ENCODE measurements around the gene CTNNA3.
A peak's percentile ranks its signal among the peaks of the same experiment; 100 is the strongest.
"Not testable (repeated sequence)": the region's sequence is repeated elsewhere in the genome, so short reads cannot be mapped to it uniquely, and the experiment has no call there.

CTNNA3 gene

DNA sequence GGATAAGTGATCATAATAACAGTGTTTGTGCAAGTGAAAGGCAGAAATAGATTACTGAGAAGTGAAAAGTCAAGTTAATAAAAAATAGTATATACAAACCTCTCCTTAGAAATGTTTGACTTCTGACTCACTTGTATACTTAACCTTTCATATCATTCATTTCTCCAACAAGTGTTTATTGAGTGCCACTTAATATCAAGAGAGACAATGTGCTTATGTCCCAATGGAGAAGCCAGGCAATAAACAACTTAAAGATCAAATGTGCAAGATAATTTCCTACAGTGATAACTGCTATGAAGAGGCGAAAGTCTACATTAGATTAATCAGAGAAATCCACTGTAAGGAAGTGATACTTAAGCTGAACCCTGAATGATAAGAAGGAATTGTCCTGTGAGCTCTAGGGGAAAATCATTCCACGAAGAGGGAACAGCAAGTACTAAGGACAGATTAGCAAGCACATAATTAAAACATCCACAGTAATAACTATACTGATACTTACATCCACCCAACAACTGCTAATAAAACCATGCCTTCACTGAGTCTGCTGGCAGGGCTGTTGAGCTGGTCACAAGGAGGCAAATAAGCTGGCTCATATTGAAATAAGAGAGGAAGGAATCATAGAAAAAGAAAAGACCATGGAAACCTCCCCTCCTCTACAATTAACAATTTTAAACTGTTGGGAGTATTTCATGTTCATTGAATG lies 203.5 kb downstream of the CTNNA3 start:
- no peak for DNase-seq

DNA sequence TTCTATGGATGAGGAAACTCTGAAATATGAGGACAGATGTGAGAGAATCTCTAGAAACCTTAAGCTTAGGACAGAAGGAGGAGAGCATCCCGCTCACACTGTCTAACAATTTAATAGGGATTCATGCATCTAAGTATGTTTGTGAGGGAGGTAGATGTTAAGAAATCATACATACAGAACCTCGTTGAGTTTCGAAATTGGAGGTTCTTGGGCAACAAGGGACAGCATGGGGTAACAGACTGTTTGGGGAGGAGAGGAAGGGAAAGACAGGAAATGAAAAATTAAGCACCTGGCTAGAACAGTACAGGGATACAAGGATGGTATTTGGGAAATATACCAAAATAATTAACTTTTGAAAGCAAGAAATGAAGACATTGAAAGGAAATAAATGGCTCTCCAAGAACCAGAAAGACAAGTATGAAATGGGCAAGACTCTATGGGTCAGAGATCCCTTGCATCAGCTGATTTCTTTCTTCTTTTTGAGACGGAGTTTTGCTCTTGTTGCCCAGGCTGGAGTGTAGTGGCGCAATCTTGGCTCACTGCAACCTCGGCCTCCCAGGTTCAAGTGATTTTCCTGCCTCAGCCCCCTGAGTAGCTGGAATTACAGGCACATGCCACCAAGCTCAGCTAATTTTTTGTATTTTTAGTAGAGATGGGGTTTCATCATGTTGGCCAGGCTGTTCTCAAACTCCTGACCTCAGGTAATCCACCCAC lies 207.9 kb downstream of the CTNNA3 start:
- DNase-seq: no peak

DNA sequence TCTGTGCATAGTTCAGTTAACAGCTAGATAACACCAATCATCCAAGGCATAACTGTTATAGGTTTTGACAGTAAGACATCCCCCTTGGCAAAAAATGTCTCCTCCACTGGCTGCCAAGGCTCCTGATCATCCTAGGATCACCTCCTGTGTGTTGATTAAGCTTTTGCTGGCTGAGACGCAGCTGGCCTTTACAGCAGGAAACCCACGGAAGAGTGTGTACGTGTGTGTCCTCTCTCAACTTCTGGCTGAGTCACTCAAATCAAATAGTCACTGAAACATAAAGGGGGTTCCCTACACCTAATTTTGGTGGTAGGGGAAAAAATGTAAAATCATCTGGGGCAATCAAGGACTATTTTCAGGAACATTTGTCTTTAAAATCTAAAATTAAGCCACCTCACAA lies 208.8 kb downstream of the CTNNA3 start:
- no peak for DNase-seq

GRCh38 chr10:67477868-67478267 lies 218.1 kb downstream of the CTNNA3 start:
- DNase-seq: no peak

DNA sequence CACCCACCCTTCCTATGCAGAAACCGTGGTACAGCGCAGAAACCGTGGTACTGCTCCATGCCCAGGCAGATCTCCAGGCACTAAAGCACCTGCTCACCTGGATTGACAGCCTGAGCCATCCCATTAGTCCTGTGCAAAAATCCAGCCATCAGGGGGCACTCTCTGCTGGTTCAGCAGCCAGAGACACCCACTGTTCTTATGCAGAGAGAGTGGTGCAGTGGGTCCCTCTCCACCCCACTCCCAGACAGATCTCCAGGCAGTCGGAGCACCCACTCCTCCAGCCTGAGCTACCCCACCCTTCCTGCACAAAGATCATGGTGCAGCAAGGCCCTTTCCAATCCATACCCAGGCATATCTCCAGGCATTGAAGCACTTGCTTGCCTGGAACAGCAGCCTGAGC lies 219.8 kb downstream of the CTNNA3 start:
- DNase-seq: no peak

DNA sequence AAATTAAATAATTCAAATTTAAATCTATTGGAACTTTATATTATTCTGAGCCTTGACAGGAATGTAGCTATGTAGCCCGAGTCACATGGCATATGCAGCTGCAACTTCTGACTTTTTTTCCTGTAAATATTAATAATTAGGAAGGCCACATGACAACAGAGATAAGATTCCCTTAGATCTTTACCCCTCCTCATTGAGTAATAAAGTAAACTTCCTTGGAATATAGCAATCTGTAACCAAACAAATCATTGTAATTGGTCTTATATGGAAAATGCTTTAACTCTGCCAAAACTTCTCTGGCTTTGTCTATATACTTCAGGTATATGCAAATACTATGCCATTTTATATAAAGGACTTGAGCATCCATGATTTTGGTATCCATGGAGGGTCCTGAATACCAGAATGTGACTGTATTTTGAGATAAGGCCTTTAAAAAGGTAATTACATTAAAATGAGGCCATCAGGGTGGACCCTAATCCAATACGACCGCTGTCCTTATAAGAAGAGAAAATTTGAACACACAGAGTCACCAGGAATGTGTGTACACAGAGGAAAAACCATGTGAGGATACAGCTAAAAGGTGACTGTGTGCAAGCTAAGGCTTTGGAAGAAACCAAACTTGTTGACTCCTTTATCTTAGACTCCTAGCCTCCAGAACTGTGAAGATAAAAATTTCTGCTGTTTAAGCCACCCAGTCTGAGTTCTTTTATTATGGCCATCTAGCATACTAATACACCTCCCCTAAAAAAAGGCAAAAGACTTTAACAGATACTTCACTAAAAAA lies 222.0 kb downstream of the CTNNA3 start:
- DNase-seq: no peak

GRCh38 chr10:67471022-67471421 lies 225.0 kb downstream of the CTNNA3 start:
- peak; percentile 69 for DNase-seq

GRCh38 chr10:67464278-67464677 lies 231.7 kb downstream of the CTNNA3 start:
- DNase-seq: no peak

DNA sequence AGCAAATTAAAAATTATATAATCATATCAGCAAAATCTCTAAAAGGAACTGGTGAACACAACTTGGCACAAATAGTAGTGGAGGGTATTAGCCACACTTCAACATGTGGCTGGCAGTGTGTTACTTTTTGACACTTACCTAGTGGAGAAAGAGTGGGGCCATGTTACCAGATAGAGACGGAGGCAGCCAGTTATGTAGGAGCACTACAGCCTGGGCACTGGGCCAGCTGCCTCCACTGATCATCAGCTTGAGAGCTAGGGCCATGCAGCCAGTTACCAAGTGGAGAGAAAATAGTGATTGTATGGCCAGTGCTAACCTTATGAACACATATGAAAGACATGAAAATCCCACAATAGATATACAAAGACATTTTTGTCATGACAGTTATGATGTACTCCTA lies 243.1 kb downstream of the CTNNA3 start:
- DNase-seq: no peak

- no peak for DNase-seq
Measured at GRCh38 chr10:67438605-67439304, 257.2 kb downstream of the CTNNA3 start.

DNA sequence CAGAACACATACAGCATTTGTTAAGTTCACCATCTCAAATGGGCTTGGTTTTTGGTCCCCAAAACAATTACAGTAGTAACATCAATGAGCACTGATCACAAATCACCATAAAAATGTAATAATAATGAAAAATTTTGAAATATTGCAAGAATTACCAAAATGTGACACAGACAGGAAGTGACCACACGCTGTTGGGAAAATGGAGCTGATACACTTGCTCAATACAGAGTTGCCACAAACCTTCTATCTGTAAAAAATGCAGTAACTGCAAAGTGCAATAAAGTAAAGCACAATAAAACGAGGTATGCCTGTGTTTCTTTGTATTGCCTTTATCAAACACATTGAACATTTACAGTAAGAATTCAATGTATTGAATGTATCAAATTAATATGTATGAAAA lies 262.7 kb downstream of the CTNNA3 start:
- no peak for DNase-seq

DNA sequence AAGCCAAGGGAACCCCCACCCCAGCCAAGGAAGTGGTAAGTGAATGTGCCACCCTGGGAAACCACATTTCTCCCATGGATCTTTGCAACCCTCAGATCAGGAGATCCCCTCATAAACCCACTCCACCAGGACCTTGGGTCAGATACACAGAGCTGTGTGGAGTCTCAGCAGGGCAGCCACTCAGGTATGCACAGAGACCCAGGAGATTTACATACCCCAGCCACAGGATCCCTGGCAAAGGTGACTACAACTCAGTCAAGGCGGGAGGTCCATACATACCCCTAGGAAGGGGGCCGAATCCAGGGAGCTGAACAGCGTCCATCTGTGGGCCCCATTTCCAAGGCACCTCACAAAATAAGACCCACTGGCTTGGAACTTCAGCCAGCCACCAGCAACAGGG lies 293.4 kb downstream of the CTNNA3 start:
- DNase-seq: no peak

DNA sequence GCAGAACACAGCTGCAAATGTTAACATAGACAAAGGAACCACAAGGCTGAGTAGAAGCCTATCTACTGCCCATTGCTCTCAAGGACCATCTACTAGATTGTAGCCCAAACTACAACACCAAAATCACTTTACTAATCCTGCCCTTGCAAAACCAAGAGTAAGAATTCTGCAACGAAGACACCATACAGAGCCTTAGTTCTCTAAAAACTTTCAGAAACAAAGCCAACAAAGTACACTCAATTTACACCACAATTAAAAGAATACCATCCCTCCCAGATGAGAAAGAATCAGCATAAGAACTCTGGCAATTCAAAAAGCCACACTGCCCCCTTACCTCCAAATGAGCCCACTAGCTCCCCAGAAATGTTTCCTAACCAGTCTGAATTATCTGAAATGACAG lies 294.3 kb downstream of the CTNNA3 start:
- DNase-seq: no peak

DNA sequence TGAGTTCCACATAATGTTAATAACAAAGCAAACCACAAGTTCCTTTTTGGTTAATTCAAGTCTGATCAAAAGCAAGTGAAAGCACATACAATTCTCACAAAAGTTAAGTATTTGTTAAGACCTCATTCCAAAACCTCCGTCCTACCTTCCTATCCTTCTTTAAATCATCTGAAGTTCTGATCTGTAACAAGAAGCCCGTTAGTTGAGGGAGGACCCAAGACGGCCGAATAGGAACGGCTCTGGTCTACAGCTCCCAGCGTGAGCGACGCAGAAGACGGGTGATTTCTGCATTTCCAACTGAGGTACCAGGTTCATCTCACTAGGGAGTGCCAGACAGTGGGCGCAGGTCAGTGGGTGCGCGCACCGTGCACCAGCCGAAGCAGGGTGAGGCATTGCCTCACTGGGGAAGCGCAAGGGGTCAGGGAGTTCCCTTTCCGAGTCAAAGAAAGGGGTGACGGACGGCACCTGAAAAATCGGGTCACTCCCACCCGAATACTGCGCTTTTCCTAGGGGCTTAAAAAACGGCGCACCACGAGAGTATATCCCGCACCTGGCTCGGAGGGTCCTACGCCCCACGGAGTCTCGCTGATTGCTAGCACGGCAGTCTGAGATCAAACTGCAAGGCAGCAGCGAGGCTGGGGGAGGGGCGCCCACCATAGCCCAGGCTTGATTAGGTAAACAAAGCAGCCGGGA lies 309.0 kb downstream of the CTNNA3 start:
- not testable (repeated sequence) for DNase-seq

DNA sequence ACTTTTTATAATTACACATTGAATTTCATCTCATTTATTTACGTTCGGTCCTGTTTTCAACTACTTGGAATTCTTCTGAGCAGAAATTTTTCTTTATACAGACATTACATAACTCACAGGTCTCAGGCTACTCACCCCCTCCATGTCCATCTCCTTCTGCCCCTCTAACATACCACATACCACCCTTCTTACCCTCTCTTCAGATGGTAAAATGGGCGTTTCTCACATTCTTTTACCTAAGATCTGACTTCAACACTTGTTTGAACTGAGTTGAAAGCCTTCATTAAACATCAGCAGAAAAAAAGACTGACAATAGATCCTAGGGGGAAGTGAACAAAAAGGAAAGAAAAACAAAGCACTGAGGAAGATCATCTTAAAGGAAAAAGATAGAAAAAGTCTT lies 309.7 kb downstream of the CTNNA3 start:
- no peak for DNase-seq

DNA sequence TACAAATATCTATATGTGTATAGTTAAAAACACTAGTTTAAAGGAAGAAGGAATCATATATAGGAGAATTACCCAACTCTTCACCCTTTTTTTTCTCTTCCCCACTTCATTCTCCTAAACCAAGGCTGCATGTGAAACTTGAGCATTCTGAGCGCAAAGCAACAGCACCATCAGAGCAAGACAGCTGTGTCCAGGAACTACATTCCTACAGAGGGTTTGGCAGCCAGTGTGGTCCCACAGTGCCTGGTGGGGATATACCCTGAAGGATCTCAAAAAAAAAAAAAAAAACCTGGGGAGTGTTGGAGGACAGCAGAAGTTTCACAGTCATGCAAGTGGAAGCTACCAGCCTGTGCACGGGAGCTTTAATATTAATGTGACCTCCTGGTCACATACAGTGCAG lies 310.4 kb downstream of the CTNNA3 start:
- no peak for DNase-seq

DNA sequence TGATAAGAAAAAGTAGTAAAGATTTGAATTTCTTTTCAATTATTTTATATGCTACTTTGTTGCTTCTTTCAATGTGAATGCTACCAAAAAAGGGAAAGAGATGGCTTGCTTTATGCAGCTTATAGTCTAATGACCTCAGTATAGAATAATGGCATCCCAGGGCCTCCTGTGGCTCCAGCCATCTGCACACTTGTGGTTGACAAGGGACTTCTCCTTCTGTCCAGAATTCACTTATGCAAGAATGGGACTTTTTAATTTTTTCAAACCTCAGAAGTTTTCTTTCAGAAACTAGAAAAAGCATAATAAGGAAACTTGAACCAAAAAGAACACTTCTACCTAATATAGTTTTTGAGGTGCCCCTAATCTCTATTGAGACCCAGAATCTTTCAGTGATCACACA lies 310.9 kb downstream of the CTNNA3 start:
- peak; percentile 36 for DNase-seq

GRCh38 chr10:67331121-67331910 lies 364.7 kb downstream of the CTNNA3 start:
- no peak for DNase-seq

GRCh38 chr10:67327626-67328535 lies 368.1 kb downstream of the CTNNA3 start:
- DNase-seq: no peak

- DNase-seq: no peak
Measured at GRCh38 chr10:67319976-67320375, 376.0 kb downstream of the CTNNA3 start.

GRCh38 chr10:67308912-67309311 lies 387.1 kb downstream of the CTNNA3 start:
- no peak for DNase-seq

Measured in OCI-M1 (cell line).